ENCODE results near the gene CHEK1. TPM values are rescaled to one million over a fixed set of nuclear protein-coding genes. Genes with fewer than 3 reads are reported as not detected.

The CHEK1 gene
- total and polyA plus RNA-seq, 9 of the 15 experiments (the other 6 are each of a cell fraction or from before 2014, with no cell fraction given), result 62.6 to 108 (median 87.5) TPM

- TF ChIP-seq ZNF311 (CRISPR knock-in tag; IDR thresholded peaks at IDR 0.05) (no peak), PHF21A (IDR thresholded peaks at IDR 0.05; ENCODE audit: borderline replicate concordance, low read depth) (no peak), ZBTB8A (IDR thresholded peaks at IDR 0.05; ENCODE audit: partially characterized antibody) (no peak), THAP7 (CRISPR knock-in tag; IDR thresholded peaks at IDR 0.05) (no peak), NCOA6 (IDR thresholded peaks at IDR 0.05) (no peak), FOXP1 (CRISPR knock-in tag; IDR thresholded peaks at IDR 0.05) (peak; percentile 90)
- TF ChIP-seq, protein P1, sequence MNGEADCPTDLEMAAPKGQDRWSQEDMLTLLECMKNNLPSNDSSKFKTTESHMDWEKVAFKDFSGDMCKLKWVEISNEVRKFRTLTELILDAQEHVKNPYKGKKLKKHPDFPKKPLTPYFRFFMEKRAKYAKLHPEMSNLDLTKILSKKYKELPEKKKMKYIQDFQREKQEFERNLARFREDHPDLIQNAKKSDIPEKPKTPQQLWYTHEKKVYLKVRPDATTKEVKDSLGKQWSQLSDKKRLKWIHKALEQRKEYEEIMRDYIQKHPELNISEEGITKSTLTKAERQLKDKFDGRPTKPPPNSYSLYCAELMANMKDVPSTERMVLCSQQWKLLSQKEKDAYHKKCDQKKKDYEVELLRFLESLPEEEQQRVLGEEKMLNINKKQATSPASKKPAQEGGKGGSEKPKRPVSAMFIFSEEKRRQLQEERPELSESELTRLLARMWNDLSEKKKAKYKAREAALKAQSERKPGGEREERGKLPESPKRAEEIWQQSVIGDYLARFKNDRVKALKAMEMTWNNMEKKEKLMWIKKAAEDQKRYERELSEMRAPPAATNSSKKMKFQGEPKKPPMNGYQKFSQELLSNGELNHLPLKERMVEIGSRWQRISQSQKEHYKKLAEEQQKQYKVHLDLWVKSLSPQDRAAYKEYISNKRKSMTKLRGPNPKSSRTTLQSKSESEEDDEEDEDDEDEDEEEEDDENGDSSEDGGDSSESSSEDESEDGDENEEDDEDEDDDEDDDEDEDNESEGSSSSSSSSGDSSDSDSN (IDR thresholded peaks at IDR 0.05; ENCODE audit: borderline replicate concordance in 1 of 2, low read depth in 2 of 2, low read length in 2 of 2), result 0 out of 4 replicates have a peak, but pooled peaks of 1 of the 2 experiments have one; percentile 42
- TF ChIP-seq, protein P2, sequence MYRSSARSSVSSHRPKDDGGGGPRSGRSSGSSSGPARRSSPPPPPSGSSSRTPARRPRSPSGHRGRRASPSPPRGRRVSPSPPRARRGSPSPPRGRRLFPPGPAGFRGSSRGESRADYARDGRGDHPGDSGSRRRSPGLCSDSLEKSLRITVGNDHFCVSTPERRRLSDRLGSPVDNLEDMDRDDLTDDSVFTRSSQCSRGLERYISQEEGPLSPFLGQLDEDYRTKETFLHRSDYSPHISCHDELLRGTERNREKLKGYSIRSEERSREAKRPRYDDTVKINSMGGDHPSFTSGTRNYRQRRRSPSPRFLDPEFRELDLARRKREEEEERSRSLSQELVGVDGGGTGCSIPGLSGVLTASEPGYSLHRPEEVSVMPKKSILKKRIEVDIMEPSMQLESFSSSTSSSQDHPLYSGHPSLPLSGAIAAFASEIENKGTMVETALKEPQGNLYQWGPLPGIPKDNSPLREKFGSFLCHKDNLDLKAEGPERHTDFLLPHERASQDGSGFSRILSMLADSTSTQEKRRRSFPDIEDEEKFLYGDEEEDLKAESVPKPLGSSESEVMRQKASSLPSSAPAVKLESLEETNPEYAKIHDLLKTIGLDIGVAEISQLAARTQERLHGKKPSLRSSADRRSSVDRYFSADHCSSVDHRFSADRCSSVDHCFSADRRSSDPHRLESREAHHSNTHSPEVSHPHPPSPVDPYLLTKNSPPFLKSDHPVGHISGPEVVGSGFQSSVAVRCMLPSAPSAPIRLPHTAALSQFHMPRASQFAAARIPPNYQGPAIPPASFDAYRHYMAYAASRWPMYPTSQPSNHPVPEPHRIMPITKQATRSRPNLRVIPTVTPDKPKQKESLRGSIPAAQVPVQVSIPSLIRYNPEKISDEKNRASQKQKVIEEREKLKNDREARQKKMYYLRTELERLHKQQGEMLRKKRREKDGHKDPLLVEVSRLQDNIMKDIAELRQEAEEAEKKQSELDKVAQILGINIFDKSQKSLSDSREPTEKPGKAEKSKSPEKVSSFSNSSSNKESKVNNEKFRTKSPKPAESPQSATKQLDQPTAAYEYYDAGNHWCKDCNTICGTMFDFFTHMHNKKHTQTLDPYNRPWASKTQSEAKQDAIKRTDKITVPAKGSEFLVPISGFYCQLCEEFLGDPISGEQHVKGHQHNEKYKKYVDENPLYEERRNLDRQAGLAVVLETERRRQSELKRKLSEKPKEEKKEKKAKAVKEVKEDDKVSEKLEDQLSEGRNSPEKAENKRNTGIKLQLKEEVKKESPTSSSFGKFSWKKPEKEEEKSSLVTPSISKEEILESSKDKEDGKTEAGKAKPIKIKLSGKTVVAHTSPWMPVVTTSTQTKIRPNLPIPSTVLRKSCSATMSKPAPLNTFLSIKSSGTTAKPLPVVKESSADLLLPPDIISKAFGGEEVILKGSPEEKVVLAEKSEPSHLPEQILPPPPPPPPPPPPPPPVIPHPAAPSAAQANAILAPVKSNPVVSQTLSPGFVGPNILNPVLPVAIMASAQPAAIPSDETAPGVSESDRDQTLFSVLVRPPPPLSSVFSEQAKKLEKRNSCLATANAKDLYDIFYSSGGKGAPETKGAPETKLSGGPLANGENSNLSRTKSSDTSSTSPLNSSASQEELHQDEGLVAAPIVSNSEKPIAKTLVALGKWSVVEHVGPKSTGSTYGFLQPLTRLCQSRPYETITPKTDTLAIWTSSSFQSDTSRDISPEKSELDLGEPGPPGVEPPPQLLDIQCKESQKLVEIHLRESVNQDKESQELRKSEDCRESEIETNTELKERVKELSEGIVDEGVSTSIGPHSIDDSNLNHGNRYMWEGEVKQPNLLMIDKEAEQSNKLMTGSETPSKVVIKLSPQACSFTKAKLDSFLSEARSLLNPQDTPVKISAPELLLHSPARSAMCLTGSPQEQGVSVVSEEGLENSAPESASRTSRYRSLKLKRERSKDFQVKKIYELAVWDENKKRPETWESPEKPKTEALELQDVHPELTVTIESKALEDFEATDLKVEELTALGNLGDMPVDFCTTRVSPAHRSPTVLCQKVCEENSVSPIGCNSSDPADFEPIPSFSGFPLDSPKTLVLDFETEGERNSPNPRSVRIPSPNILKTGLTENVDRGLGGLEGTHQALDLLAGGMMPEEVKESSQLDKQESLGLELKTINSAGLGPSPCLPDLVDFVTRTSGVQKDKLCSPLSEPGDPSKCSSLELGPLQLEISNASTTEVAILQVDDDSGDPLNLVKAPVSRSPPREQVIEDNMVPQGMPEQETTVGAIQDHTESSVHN (IDR thresholded peaks at IDR 0.05; ENCODE audit: borderline replicate concordance in 1 of 2, low read depth in 1 of 2), result no peak; a peak in 2 of 4 replicates
Measured at GRCh38 chr11:125592305-125593113, 32.5 kb upstream of the CHEK1 start, which contains the start of gene STT3A (continued).
